B cell (primary cell): ENCODE data around the gene GLRA3. TPM values are rescaled to one million over a fixed set of nuclear protein-coding genes. Genes with fewer than 3 reads are reported as not detected.

Experiments
- ATAC-seq: fragments of 200-7000 bp; cut with Tn5 transposase; one replicate; pipeline ENCODE4 v1.10.0; 2021; ENCODE audit warnings: low read depth, mild to moderate bottlenecking, moderate number of reproducible peaks, moderate library complexity
- CTCF ChIA-PET: fragments of 350-600 bp; sonication (Branson Sonifier 250); formaldehyde crosslinking; loops from one replicate; lab custom pipeline; 2021; ENCODE audit warnings: antibody characterized with exemption, inconsistent platforms; lab: Charles Lee
- POLR2A ChIA-PET: fragments of 350-600 bp; sonication (Branson Sonifier 250); formaldehyde crosslinking; loops from one replicate; lab custom pipeline; 2021; ENCODE audit warnings: antibody characterized with exemption; lab: Charles Lee
- DNase-seq: peaks from one replicate; pipeline ENCODE4 v3.0.0; 2013
- H2AFZ ChIP-seq: 2 replicates; pipeline ENCODE4 v1.6.1; 2012; ENCODE audit warnings: mild to moderate bottlenecking, low read depth, low read length; ENCODE audit not compliant: insufficient read depth, poor library complexity, severe bottlenecking
- H3K27ac ChIP-seq, 2 donors: 1 replicate in 1 of 2; 2 replicates in 1 of 2; pipeline ENCODE4 v1.5.1; 2012 to 2013; ENCODE audit warnings: low read length in 2 of 2, mild to moderate bottlenecking in 2 of 2, moderate library complexity in 1 of 2
- H3K27me3 ChIP-seq, 4 experiments: fragments of 200-600 bp in 1 of 4; sonication (generic) in 1 of 4; replicated peaks in 1 of 4; 1 replicate in 2 of 4; 2 replicates in 2 of 4; pipeline versions ENCODE4 v1.6.1 to v1.7.0; 2013 to 2016; ENCODE audit warnings: low read length in 3 of 4, mild to moderate bottlenecking in 2 of 4, mixed read lengths in 1 of 4, moderate library complexity in 1 of 4; ENCODE audit not compliant: insufficient read depth in 4 of 4, control insufficient read depth in 3 of 4; ENCODE audit errors: control extremely low read depth in 1 of 4
- H3K36me3 ChIP-seq, 2 experiments: replicated peaks in 1 of 2; 1 replicate in 1 of 2; 2 replicates in 1 of 2; pipeline versions ENCODE4 v1.6.1 to v1.7.1; 2013; ENCODE audit warnings: low read length in 1 of 2; ENCODE audit not compliant: insufficient read depth in 2 of 2, control insufficient read depth in 1 of 2; ENCODE audit errors: control extremely low read depth in 1 of 2, extremely low read depth in 1 of 2
- H3K4me1 ChIP-seq, 2 donors: fragments of 200-600 bp in 1 of 2; sonication (generic) in 1 of 2; 1 replicate in 1 of 2; 2 replicates in 1 of 2; pipeline versions ENCODE4 v1.5.1 to v1.6.1; 2013 to 2017; ENCODE audit warnings: low read length in 2 of 2; ENCODE audit not compliant: control insufficient read depth in 2 of 2, insufficient read depth in 2 of 2
- H3K4me2 ChIP-seq: replicated peaks from 2 replicates; pipeline ENCODE3; 2012; ENCODE audit warnings: mild to moderate bottlenecking, low read depth, low read length; ENCODE audit not compliant: poor library complexity, severe bottlenecking
- H3K4me3 ChIP-seq, 5 experiments: fragments of 200-600 bp in 1 of 5; sonication (generic) in 1 of 5; 1 replicate in 3 of 5; 2 replicates in 2 of 5; pipeline versions ENCODE4 v1.5.1 to v1.7.0; 2011 to 2016; ENCODE audit warnings: low read length in 4 of 5, mild to moderate bottlenecking in 4 of 5, low read depth in 2 of 5, control low read depth in 1 of 5, moderate library complexity in 1 of 5; ENCODE audit not compliant: insufficient read depth in 1 of 5; ENCODE audit errors: control extremely low read depth in 1 of 5, extremely low read depth in 1 of 5
- H3K79me2 ChIP-seq: fragments of 200-600 bp; sonication (generic); one replicate; pipeline ENCODE4 v1.6.0; 2016; ENCODE audit warnings: low read length; ENCODE audit not compliant: control insufficient read depth, insufficient read depth
- H3K9ac ChIP-seq: fragments of 200-600 bp; sonication (generic); 2 replicates; pipeline ENCODE4 v1.6.1; 2017; ENCODE audit warnings: mild to moderate bottlenecking, low read length, moderate library complexity
- H3K9me3 ChIP-seq, 3 donors: one replicate each; pipeline versions ENCODE4 v1.6.1 to v1.7.1; 2013; ENCODE audit warnings: low read length in 2 of 3; ENCODE audit not compliant: control insufficient read depth in 2 of 3, insufficient read depth in 1 of 3; ENCODE audit errors: control extremely low read depth in 1 of 3
- H4K20me1 ChIP-seq: 2 replicates; pipeline ENCODE4 v1.6.0; 2012; ENCODE audit warnings: mild to moderate bottlenecking, low read length; ENCODE audit not compliant: insufficient read depth, control insufficient read depth, poor library complexity, severe bottlenecking
- H3K27ac Mint-ChIP-seq: one replicate; pipeline ENCODE4 v1.8.0; 2021; ENCODE audit warnings: mixed read lengths
- H3K27me3 Mint-ChIP-seq: one replicate; pipeline ENCODE4 v1.8.0; 2021; ENCODE audit warnings: mixed read lengths
- H3K4me1 Mint-ChIP-seq: one replicate; pipeline ENCODE4 v1.8.0; 2021; ENCODE audit warnings: mixed read lengths
- H3K4me3 Mint-ChIP-seq: one replicate; pipeline ENCODE4 v1.8.0; 2021; ENCODE audit warnings: mixed read lengths
- H3K9me3 Mint-ChIP-seq: one replicate; pipeline ENCODE4 v1.8.0; 2022; ENCODE audit warnings: mixed read lengths; ENCODE audit not compliant: insufficient read depth
- CTCF ChIP-seq: fragments of 200-600 bp; IDR thresholded peaks from one replicate; pipeline ENCODE4 v1.8.0; 2022; ENCODE audit warnings: antibody characterized with exemption, mild to moderate bottlenecking
- EZH2 ChIP-seq: IDR thresholded peaks from 2 replicates; pipeline ENCODE4 v1.6.1; 2012; ENCODE audit warnings: borderline replicate concordance, low read depth, mild to moderate bottlenecking, moderate library complexity, low read length; ENCODE audit not compliant: insufficient read depth, poor library complexity, severe bottlenecking
- WGBS: methylation state at CpG from one replicate; pipeline ENCODE4 v1.1.5; 2013; ENCODE audit warnings: missing lambda C conversion rate; ENCODE audit not compliant: insufficient coverage; 5-methylcytosine and 5-hydroxymethylcytosine counted together
- intact Hi-C: fragments of 100-400 bp; cut with micrococcal nuclease; formaldehyde crosslinking; loops from one replicate; pipeline ENCODE4 v1.10.0; 2022
- polyA plus RNA-seq: library from polyadenylated mRNA; depleted of rRNA; stranded (reverse); fragments of >200 nt; gene quantifications from 2 replicates; pipeline ENCODE4 v1.2.3, GENCODE V29; 2012
- total RNA-seq, 2 donors: library from RNA; stranded (reverse); fragments of 120-200 nt in 1 of 2; gene quantifications; 1 replicate in 1 of 2; 2 replicates in 1 of 2; pipeline versions ENCODE4 v1.2.3 to v1.2.4, GENCODE V29; 2013 to 2022

The GLRA3 gene
- total and polyA plus RNA-seq, 2 donors (not counting 1 experiment from before 2014, with no cell fraction given): 0.12 to 0.30 TPM

DNA sequence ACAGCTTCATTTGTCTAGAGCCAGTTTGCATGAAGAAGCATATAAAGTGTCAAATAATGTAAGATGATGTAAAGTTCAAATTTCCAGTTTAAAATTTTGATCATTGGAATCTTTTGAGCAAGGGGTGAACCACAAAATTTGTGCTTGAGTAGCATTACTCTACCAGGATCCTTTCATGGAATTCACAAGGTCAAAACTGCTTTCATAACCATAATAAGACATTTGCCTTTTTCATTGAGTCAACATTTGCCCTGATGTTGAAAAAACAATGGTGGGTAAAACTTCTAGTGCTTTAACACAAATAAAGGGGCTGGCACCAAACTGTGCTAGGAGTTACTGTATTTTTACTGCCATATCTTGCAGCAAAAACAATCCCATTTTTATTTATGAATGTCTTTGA lies 142.2 kb downstream of the GLRA3 start:
- no peak overlapping the region for H3K27ac Mint-ChIP-seq
- H3K9me3 Mint-ChIP-seq: peaks cover 4% of the 10 kb centered on the region
- Histone ChIP-seq H3K4me2 (no peak overlapping the region), H3K36me3 (no peaks in the 10 kb centered on the region), H3K4me3 (no peak overlapping the region), H3K27ac (no peak overlapping the region), H3K79me2 (no peaks in the 10 kb centered on the region), H2AFZ (no peak overlapping the region), H3K9me3 (peaks cover 3 to 9% (median 3%) of the 10 kb centered on the region in 3 donors), H3K27me3 (no peaks in the 10 kb centered on the region), H3K9ac (no peak overlapping the region), H3K4me1 (no peaks in the 10 kb centered on the region), H4K20me1 (no peaks in the 10 kb centered on the region)
- ChIA-PET POLR2A (no interaction called here), CTCF (no interaction called here)
- no peaks in the 10 kb centered on the region for H3K4me1 Mint-ChIP-seq
- TF ChIP-seq EZH2 (no peak), CTCF (no peak)
- DNase-seq (no peak), ATAC-seq (no peak)
- H3K27me3 Mint-ChIP-seq: no peaks in the 10 kb centered on the region
- H3K4me3 Mint-ChIP-seq: no peak overlapping the region
- intact Hi-C loops: no loop called here

DNA sequence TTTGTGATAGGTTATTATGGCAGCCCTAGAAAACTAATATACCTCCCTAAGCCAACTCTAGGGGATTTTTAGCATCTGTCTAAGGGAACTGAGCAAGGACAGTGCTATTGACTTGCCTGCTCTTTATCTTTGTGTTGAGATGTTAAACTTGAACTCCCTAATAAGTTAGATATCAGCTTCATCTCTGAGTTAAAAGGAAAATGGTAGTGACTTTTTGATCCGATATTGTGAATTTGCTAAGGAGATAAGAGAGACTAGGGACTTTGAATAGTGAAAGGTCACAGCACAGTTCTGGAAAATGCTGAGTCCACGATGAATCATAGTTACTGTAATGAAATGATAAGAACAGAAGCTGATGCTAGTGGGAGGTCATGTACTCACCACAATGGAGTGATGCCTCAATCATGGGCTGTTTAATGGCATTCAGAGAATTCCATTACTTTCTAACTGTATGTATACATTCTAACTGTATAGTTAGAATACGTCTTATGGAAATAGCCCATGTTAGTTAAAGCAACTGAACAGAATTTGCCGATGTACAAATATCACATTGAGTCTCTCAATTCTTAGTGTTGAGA lies 147.2 kb downstream of the GLRA3 start:
- TF ChIP-seq EZH2 (no peak), CTCF (no peak)
- H3K4me2 ChIP-seq: no peak overlapping the region
- no peaks in the 10 kb centered on the region for H4K20me1 ChIP-seq
- Mint-ChIP-seq H3K9me3 (no peaks in the 10 kb centered on the region), H3K4me1 (no peaks in the 10 kb centered on the region), H3K4me3 (no peak overlapping the region), H3K27me3 (no peaks in the 10 kb centered on the region), H3K27ac (no peak overlapping the region)
- no peaks in the 10 kb centered on the region for H3K36me3 ChIP-seq
- no peaks in the 10 kb centered on the region for H3K9me3 ChIP-seq
- 81% methylated on average over 2 of the region's 4 CpGs for WGBS
- H3K4me3 ChIP-seq: no peak overlapping the region
- DNase-seq (no peak), ATAC-seq (no peak)
- ChIA-PET CTCF (no interaction called here), POLR2A (no interaction called here)
- H3K9ac ChIP-seq: no peak overlapping the region
- no peaks in the 10 kb centered on the region for H3K79me2 ChIP-seq
- intact Hi-C loops: no loop called here
- H3K27ac ChIP-seq: no peak overlapping the region
- no peak overlapping the region for H2AFZ ChIP-seq
- H3K27me3 ChIP-seq: no peaks in the 10 kb centered on the region
- H3K4me1 ChIP-seq: no peaks in the 10 kb centered on the region
